ENCODE results near the gene DDRGK1.

Gene DDRGK1

DNA sequence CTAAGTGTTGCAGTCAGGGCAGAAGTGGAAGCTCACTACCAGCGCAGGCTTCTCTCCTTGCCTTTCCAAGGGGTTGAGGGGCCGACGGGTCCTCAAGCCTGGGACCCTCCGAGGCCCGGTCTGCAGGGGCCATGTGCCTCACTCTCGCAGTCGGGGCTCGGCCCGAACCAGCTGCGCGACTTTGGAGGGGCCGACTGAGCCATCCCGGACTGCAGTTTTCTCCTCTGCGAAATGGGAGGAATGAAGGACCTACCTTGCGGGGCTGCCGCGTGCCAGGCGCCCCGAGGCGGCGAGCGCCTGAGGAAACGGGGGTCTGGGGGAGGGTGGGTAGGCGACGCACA, 36.8 kb downstream of the DDRGK1 start:
- Histone ChIP-seq H3K79me2 (ENCODE audit: insufficient read depth, low read length) (no peaks in the 10 kb centered on the region), H3K36me3 (ENCODE audit: low read length) (no peaks in the 10 kb centered on the region), H3K27ac (ENCODE audit: low read depth, low read length) (no peak overlapping the region), H3K4me2 (ENCODE audit: low read depth, low read length, poor library complexity, severe bottlenecking) (no peak overlapping the region), H3F3A (ENCODE audit: insufficient read depth) (no peaks in the 10 kb centered on the region), H3K9me3 (ENCODE audit: insufficient read depth, low read length) (no peaks in the 10 kb centered on the region), H2AFZ (ENCODE audit: low read depth, low read length, severe bottlenecking) (no peak overlapping the region), H3K4me3 (ENCODE audit: insufficient read depth, low read length, poor library complexity, severe bottlenecking) (no peak overlapping the region), H4K20me1 (ENCODE audit: low read depth, low read length) (no peaks in the 10 kb centered on the region), H3K27me3 (ENCODE audit: low read length) (no peaks in the 10 kb centered on the region), H3K9ac (ENCODE audit: low read length) (no peak overlapping the region), H3K9me2 (replicated peaks; ENCODE audit: insufficient read depth, low read length) (no peaks in the 10 kb centered on the region)
- TF ChIP-seq EZH2phosphoT487 (conservative IDR thresholded peaks at IDR 0.05; ENCODE audit: low read length): no peak
- no peak for TF ChIP-seq CTCF (IDR thresholded peaks at IDR 0.05; ENCODE audit: insufficient read depth, low read length, poor library complexity, severe bottlenecking)

GRCh38 chr20:3166913-3167342, 37.6 kb downstream of the DDRGK1 start:
- Histone ChIP-seq H3K27ac (ENCODE audit: low read depth, low read length) (no peak overlapping the region), H2AFZ (ENCODE audit: low read depth, low read length, severe bottlenecking) (no peak overlapping the region), H3K36me3 (ENCODE audit: low read length) (no peaks in the 10 kb centered on the region), H3K27me3 (ENCODE audit: low read length) (no peaks in the 10 kb centered on the region), H3K4me3 (ENCODE audit: insufficient read depth, low read length, poor library complexity, severe bottlenecking) (no peak overlapping the region), H4K20me1 (ENCODE audit: low read depth, low read length) (no peaks in the 10 kb centered on the region), H3K9ac (ENCODE audit: low read length) (no peak overlapping the region), H3F3A (ENCODE audit: insufficient read depth) (no peaks in the 10 kb centered on the region), H3K9me3 (ENCODE audit: insufficient read depth, low read length) (no peaks in the 10 kb centered on the region), H3K79me2 (ENCODE audit: insufficient read depth, low read length) (no peaks in the 10 kb centered on the region), H3K4me2 (ENCODE audit: low read depth, low read length, poor library complexity, severe bottlenecking) (no peak overlapping the region), H3K9me2 (replicated peaks; ENCODE audit: insufficient read depth, low read length) (no peaks in the 10 kb centered on the region)
- TF ChIP-seq CTCF (IDR thresholded peaks at IDR 0.05; ENCODE audit: insufficient read depth, low read length, poor library complexity, severe bottlenecking): no peak
- TF ChIP-seq EZH2phosphoT487 (conservative IDR thresholded peaks at IDR 0.05; ENCODE audit: low read length): no peak

DNA sequence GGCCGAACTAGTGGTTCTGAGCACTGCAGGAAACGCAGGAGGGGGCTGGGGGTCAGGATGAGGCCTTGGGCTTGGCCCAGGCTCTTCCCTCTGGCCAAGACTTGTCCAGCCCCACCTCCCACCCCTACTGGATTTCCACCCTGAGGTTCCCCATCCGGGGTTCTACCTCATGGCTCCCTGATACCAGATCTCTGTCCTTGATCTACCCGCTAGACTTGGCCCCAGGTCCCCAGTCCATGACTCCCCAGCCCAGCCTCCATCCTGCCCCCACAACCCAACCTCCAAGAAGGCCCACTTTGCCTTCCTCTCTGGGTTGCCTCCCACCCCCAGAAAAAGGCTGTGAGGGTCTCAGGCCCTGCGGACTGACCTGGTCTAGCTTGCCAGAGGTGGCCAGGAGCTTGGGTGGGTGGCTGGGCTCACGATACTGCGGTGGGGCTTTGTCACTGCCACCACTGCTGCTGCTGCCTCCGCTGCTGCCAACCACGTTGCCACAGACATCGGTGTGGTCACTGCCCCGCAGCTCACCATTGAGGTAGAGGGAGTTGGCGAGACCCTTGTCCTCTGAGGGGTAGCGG, 38.1 kb downstream of the DDRGK1 start:
- Histone ChIP-seq H3K27ac (ENCODE audit: low read depth, low read length) (no peak overlapping the region), H3K4me2 (ENCODE audit: low read depth, low read length, poor library complexity, severe bottlenecking) (no peak overlapping the region), H3F3A (ENCODE audit: insufficient read depth) (no peaks in the 10 kb centered on the region), H3K79me2 (ENCODE audit: insufficient read depth, low read length) (no peaks in the 10 kb centered on the region), H3K36me3 (ENCODE audit: low read length) (no peaks in the 10 kb centered on the region), H4K20me1 (ENCODE audit: low read depth, low read length) (no peaks in the 10 kb centered on the region), H3K9me3 (ENCODE audit: insufficient read depth, low read length) (no peaks in the 10 kb centered on the region), H2AFZ (ENCODE audit: low read depth, low read length, severe bottlenecking) (no peak overlapping the region), H3K27me3 (ENCODE audit: low read length) (no peaks in the 10 kb centered on the region), H3K4me3 (ENCODE audit: insufficient read depth, low read length, poor library complexity, severe bottlenecking) (no peak overlapping the region), H3K9me2 (replicated peaks; ENCODE audit: insufficient read depth, low read length) (no peaks in the 10 kb centered on the region), H3K9ac (ENCODE audit: low read length) (no peak overlapping the region)
- TF ChIP-seq EZH2phosphoT487 (conservative IDR thresholded peaks at IDR 0.05; ENCODE audit: low read length) (no peak), CTCF (IDR thresholded peaks at IDR 0.05; ENCODE audit: insufficient read depth, low read length, poor library complexity, severe bottlenecking) (no peak)

Measured in SU-DHL-6 (cell line).